NCI-H446 (cell line): ENCODE measurements around the gene PHETA1.
A peak's percentile ranks its signal among the peaks of the same experiment; 100 is the strongest.
"Not testable (repeated sequence)": the region's sequence is repeated elsewhere in the genome, so short reads cannot be mapped to it uniquely, and the experiment has no call there.

Source experiments
- DNase-seq, 2 experiments: peaks; one replicate each; lab custom pipeline; 2025; lab: John Stamatoyannopoulos, UW

Gene PHETA1

DNA sequence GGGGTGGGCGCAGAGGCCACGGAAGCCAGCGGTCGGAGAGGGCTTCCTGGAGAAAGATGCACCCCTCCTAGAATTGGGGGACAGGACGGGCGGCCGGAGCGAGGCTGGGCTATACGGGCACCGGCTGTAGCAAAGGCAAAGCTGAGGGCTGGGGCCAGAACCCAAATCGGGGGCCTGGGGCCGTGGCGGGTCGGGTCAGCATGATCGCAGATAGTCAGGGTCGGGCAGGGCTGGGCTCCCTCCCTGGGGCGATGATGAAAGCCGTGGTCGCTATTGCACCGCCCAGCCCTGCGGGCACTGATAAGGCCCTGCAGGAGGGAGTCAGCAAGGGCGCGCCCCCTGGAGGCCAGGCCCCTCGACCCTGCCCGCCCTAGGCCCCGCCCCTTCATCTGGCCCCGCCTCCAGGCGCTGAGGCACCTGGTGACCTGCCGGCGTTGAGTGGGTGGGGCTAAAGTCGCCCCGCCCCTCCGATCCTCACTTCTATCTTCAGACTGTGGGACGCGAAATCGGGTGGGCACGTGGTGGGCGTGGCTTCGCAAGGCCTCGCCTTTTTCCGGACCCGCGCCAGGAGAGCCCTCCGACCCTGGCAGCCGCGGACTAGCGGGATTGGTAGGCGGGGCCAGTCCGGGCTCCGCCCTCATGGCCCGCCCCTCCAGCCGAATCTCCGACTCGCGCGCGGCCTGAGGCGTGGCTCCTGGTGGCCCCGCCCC is 36.4 kb upstream of the PHETA1 start:
- DNase-seq = peak; percentile 63 to 92

DNA sequence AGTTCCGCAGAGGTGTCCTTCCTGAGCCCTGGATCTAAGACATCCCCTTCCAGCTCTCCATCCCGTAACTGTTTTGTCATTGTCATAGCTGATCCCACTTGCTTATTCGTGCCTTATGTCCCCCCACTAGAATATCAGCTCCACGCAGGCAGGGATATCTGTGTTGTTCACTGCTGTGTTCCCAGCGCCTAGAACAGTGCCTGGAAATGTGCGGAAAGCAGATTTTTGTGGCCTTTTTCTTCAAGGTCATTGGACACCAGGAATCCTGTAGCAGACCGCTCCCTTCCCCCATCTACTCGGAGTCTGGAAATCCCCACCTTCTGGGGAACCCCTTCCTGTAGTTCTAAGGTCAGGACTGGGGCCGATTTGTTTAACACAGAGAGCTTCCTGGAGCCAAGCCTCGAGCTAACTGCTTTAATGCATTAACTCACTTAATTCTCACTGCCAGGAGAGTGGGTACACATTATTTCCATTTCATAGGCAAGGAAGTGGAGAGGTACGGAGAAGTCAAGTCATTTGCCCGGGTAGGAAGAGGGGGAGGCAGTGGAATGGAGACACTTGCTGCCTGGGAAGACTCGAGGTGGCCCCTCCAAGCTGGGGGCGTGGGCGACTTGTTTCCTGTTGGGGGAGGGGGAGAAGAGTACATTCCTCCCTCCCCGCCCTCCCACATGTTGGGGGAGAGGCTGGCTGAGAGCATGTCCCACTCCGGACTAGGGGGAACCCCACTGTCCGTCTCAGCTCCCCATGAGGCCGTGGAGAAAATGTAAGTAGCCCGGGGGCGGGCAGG is 35.7 kb upstream of the PHETA1 start:
- DNase-seq = no peak

DNA sequence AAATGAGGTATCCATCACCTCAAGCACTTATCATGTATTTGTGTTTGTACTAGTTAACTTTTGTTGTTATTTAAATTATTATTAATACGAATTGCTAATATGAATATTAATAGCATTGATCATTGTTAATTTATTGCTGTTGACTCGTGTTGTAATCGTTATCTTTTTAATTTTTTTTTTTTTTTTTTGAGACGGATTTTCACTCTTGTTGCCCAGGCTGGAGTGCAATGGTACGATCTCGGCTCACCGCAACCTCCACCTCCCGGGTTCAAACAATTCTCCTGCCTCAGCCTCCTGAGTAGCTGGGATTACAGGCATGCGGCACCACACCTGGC is 33.6 kb upstream of the PHETA1 start:
- not testable (repeated sequence) for DNase-seq

- DNase-seq = no peak
These were observed 32.3 kb upstream of the PHETA1 start for GRCh38 chr12:111401167-111401605.

- DNase-seq = not testable (repeated sequence)
These were observed 31.0 kb upstream of the PHETA1 start for GRCh38 chr12:111399741-111400404.

- DNase-seq = no peak
These were observed 29.6 kb upstream of the PHETA1 start for GRCh38 chr12:111398530-111398929.

DNA sequence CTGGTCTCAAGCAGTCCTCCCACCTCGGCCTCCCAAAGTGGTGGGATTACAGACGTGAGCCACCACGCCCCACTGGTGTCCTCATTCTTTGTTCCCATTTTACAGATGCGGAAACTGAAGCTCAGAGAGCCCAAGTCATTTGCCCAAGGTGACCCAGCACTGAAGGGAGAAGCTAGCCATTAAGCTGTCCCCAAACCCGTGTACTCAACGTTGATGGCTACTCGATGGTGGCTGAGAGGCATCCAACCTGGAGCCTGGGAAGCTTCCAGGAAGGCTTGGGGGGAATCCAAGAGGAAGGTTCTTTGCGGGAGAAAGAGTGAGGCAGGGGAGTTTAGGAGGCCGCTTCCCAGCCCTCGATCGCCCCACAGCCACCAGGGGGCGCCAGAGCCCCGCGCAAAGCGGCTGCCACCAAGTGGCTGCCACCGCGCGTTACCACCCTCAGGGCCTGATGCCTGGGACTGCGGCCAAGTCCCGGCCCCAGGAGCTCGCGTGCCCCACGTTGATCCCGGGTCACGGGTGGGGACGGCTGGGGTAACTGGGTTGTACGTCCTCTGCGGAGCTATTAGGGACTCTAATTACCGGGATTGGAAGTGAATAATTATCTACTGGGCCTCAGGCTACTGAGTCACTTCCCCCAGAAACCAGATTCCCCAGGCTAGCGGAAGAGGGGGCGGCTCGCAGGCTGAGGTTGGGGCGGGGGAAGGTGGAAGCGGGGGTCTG is 28.0 kb upstream of the PHETA1 start:
- peak in 1 of 2 experiments; percentile 84 for DNase-seq

DNA sequence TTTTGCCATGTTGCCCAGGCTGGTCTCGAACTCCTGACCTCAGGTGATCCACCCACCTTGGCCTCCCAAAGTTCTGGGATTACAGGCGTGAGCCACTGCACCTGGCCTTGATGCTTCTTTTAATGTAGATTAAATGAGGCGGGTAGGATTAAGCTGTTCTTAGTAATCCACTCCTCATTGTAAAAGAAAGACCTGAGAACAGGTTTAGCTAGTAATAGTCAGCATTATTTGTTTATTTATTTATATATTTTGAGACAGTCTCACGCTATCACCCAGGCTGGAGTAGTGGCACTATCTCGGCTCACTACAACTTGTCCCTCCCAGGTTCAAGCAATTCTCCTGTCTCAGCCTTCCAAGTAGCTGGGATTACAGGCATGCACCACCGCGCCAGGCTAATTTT is 27.4 kb upstream of the PHETA1 start:
- not testable (repeated sequence) for DNase-seq

DNA sequence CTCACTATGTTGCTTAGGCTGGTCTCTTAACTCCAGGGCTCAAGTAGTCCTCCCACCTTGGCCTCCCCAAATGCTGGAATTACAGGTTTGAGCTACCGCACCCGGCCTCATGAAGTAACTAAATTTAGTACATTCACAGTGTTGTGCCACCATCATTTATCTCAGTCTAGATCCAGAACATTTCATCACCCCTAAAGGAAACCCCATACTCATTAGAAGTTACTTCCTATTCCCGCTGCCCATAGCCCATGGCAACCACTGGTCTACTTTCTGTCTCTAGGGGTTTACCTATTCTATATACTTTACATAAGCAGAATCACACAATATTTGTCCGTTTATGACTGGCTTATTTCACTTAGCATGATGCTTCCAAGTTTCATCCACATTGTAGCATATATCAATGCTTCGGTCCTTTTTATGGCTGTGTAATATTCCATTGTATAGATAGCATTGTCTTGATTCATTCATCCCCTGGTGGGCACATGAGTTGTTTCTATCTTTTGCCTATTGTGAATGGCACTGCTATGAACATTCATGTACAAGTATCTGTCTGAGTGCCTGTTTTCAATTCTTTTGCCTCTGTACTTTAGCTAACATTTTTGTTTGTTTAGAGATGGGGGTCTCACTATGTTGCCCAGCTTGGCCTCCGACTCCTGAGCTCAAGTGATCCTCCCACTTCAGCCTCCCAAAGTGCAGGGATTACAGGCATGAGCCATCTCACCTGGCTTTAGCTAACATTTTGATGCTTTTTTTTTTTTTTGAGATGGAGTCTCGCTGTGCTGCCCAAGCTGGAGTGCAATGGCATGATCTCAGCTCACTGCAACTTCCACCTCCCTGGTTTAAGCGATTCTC is 26.7 kb upstream of the PHETA1 start:
- DNase-seq = no peak

GRCh38 chr12:111394480-111394879 is 25.6 kb upstream of the PHETA1 start:
- DNase-seq = no peak

DNA sequence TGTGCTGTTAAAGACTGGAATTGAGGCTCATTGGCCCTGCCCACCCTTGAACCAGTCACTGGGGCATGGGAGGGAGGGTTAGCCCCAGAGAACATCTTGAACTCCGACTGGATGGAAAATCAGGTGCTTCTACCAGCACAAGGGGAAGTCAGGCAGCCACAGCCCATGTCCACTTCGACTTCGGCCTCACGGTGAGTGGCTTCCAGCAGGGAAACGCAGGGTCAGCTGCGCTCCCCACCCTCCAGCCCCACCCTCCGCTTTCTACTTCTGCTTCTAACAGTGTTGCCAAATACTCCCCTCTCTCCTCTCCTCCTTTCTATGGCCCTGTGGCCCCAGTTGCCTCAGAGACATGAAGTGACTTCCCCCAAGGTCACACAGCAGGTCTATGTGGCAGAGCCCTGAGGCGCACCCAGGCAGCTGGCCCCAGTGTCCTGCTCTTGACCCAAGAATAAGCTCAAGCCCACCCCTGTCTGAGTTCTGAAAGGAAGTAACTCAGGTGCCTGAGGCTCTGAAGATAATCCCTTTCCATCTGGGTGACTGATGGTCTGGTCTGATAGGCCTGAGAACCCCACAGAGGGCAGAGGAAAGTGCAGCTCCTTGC is 24.9 kb upstream of the PHETA1 start:
- DNase-seq = no peak

- no peak for DNase-seq
These were observed 22.0 kb upstream of the PHETA1 start for GRCh38 chr12:111390910-111391309.

DNA sequence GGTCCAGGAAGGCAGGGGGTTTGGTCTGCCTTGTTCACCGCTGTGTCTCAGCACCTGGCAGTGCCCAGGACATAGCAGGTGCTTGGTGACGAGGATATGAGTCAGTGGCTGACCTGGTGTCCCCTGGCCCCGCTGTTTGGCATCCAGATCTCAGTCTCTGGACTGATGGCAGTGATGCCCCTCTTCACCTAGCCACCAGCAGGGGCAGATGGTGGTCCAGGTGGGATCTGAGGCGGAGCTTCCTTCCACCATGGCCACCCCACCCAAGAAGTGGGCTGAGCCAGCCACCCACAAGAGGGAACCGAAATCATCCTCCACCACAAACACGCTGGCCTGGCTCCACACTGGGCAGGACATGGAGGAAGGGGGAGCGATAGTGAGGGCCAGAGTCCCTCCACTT is 20.7 kb upstream of the PHETA1 start:
- no peak for DNase-seq

DNA sequence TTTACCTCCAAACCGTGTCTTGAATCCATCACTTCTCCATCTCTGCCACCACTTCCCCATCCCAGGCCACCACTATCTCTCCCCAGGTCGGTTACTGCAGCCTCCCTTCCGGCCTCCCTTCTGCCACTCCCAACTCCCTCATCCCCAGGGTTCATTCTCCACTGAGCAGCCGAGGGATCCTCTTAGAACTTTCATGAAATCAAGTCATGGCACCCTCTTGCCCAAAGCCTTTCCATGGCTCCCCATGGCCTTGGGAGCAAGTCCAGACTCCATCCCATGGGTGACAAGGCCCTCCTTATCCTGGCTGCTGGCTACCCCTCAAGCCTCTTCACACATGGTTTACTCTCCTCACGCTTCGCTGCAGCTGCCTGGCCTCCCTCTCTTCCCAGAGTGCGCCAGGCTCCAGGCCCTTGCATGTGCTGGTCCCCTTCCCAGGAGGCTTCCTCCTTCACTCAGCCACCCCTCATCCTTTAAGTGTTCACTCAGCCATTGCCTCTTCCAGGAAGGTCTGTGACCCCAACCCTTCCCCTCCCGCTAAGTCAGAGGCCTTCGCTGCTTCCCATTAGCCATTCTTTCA is 18.9 kb upstream of the PHETA1 start:
- DNase-seq = peak in 1 of 2 experiments; percentile 26

- no peak for DNase-seq
These were observed 18.0 kb upstream of the PHETA1 start for GRCh38 chr12:111386885-111387284.

GRCh38 chr12:111384596-111384995 is 15.7 kb upstream of the PHETA1 start:
- DNase-seq = no peak

DNA sequence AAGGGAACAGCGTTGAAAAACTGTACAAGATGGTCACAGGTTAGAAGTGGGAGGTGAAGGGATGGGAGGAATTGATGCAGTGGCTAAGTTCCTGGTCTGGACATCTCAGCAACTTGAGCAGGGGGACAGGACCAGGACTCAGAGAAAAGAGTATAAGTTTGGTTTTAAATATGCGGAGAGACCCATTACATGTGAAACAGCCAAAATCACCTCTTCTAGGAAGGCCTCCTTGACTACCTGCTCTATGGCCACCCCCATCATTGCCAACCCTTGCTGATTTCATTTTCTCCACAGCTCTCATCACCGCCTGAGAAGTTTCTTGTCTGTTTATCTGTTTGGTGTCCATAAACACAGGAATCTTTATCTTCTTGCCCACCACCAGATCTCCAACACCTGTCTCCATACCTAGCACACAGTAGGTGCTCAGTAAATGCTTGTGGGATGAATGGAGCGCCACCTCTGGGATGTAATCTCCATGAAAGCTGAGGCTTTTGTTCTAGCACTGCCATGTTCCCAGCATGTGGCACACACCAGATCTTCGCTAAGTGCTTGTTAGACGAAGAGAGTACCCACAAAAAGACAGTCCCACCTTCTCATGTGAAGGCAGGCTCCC is 11.2 kb upstream of the PHETA1 start:
- DNase-seq = no peak

GRCh38 chr12:111377440-111377839 is 8.5 kb upstream of the PHETA1 start:
- no peak for DNase-seq

DNA sequence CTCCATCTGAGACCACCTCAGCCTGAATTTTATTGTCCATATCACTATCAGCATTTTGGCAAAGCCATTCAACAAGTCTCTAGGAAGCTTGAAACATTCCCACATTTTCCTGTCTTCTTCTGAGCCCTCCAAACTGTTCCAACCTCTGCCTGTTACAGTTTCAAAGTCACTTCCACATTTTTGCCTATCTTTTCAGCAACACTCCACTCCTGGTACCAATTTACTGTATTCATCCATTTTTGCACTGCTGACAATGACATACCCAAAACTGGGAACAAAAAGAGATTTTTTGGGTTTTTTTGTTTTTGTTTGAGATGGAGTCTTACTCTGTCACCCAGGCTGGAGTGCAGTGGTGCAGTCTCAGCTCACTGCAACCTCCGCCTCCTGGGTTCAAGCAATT is 4.3 kb upstream of the PHETA1 start:
- not testable (repeated sequence) for DNase-seq
